Transverse colon (tissue), 4 donors: ENCODE results near the gene ADIPOR2.

Experiments
- EP300 ChIP-seq: sonication (generic); formaldehyde crosslinking; IDR thresholded peaks from one replicate; pipeline ENCODE4 v1.6.1; 2017; ENCODE audit warnings: antibody characterized with exemption, low read depth
- POLR2AphosphoS5 ChIP-seq, 3 donors: sonication (generic); formaldehyde crosslinking; IDR thresholded peaks; one replicate each; pipeline ENCODE4 v1.6.1; 2016; ENCODE audit warnings: antibody characterized with exemption in 3 of 3
- TF ChIP-seq, protein P1 (sequence below), 5 experiments: fragments of 200-600 bp in 3 of 5; fragments of 450-650 bp in 2 of 5; sonication (generic) in 3 of 5; IDR thresholded peaks; 1 replicate in 2 of 5; 2 replicates in 3 of 5; pipeline ENCODE4 v1.5.1; 2016 to 2017; ENCODE audit warnings: antibody characterized with exemption in 5 of 5, inconsistent platforms in 3 of 5, mild to moderate bottlenecking in 2 of 5, moderate library complexity in 1 of 5

DNA sequence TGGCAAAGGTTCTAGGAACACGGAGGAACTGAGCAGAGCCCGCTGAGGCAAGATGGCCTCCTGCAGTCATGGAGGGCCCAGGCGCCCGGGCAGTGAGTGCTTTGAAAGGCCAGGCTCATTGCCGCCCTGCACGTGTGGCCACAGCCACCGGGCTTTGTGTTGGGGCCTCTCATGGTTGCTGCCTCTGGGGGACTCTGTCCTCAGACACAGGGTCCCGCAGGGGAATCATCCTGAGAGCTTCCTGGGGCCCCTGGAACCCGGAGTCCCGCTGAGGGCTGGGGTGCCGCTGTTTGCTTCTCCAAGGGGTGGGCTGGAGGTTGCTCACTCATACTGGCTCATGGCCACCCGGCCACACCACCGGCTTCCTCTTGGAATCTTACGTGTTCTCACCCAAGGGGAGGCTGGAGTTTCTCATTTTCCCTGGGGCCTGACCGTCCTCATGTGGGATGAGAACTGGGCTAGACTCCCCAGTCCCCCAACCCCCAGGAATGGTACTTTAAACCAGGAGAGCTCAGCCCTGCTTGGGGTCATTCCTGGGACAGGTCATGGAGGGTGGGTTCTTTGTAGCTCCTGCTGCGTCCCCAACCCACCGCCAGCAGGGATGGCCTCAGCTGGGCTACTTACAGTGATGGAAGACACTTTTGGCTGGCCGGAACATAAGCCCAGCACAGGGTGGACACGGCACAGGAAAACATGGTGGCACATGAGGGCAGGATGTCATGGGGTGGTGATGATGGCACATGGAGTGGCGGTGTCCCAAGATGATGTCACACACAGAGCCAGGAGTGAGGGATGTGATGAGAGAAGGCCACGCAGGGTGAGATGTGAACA is 108.4 kb downstream of the ADIPOR2 start:
- TF ChIP-seq, protein P1, sequence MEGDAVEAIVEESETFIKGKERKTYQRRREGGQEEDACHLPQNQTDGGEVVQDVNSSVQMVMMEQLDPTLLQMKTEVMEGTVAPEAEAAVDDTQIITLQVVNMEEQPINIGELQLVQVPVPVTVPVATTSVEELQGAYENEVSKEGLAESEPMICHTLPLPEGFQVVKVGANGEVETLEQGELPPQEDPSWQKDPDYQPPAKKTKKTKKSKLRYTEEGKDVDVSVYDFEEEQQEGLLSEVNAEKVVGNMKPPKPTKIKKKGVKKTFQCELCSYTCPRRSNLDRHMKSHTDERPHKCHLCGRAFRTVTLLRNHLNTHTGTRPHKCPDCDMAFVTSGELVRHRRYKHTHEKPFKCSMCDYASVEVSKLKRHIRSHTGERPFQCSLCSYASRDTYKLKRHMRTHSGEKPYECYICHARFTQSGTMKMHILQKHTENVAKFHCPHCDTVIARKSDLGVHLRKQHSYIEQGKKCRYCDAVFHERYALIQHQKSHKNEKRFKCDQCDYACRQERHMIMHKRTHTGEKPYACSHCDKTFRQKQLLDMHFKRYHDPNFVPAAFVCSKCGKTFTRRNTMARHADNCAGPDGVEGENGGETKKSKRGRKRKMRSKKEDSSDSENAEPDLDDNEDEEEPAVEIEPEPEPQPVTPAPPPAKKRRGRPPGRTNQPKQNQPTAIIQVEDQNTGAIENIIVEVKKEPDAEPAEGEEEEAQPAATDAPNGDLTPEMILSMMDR (IDR thresholded peaks at IDR 0.05) = no peak
- TF ChIP-seq POLR2AphosphoS5 (IDR thresholded peaks at IDR 0.05) (no peak), EP300 (no peak)
